ENCODE results near the gene METTL15. TPM values are rescaled to one million over a fixed set of nuclear protein-coding genes. Genes with fewer than 3 reads are reported as not detected.
"Not testable (repeated sequence)": the region's sequence is repeated elsewhere in the genome, so short reads cannot be mapped to it uniquely, and the experiment has no call there.

Gene METTL15
- total RNA-seq, 3 donors from 2014 or later, result 9.8 to 30.3 (median 16.4) TPM

GRCh38 chr11:28250192-28250591 lies 142.0 kb downstream of the METTL15 start:
- no peak for DNase-seq (ENCODE audit: low spot score in 2 of 2)
- no peaks in the 10 kb centered on the region for H3K27me3 ChIP-seq
- H3K9me3 ChIP-seq, result no peaks in the 10 kb centered on the region
- H3K27ac ChIP-seq, result no peak overlapping the region
- no peaks in the 10 kb centered on the region for H3K4me1 ChIP-seq
- no peak overlapping the region for H3K4me3 ChIP-seq
- no peak for TF ChIP-seq CTCF (IDR thresholded peaks at IDR 0.05)
- no peak for TF ChIP-seq POLR2A (IDR thresholded peaks at IDR 0.05)
- TF ChIP-seq POLR2AphosphoS5 (IDR thresholded peaks at IDR 0.05), result no peak
- no peaks in the 10 kb centered on the region for H3K36me3 ChIP-seq
- intact Hi-C loops (cut with DNase I; ENCODE audit: low total_unique reads), result no loop called here

- DNase-seq (ENCODE audit: low spot score in 2 of 2), result no peak
- H3K4me3 ChIP-seq, result no peak overlapping the region
- H3K36me3 ChIP-seq, result no peaks in the 10 kb centered on the region
- intact Hi-C loops (cut with DNase I; ENCODE audit: low total_unique reads), result no loop called here
- TF ChIP-seq POLR2A (IDR thresholded peaks at IDR 0.05), result no peak
- H3K27me3 ChIP-seq, result no peaks in the 10 kb centered on the region
- no peaks in the 10 kb centered on the region for H3K9me3 ChIP-seq
- no peaks in the 10 kb centered on the region for H3K4me1 ChIP-seq
- H3K27ac ChIP-seq, result no peak overlapping the region
Observed at GRCh38 chr11:28251257-28251656, 143.1 kb downstream of the METTL15 start.

GRCh38 chr11:28257761-28258160 lies 149.6 kb downstream of the METTL15 start:
- intact Hi-C loops (cut with DNase I; ENCODE audit: low total_unique reads), result no loop called here
- TF ChIP-seq CTCF (IDR thresholded peaks at IDR 0.05) (no peak), POLR2AphosphoS5 (IDR thresholded peaks at IDR 0.05) (no peak), POLR2A (IDR thresholded peaks at IDR 0.05) (no peak)
- DNase-seq (ENCODE audit: low spot score in 2 of 2), result no peak
- H3K9me3 ChIP-seq, result peaks cover 0 to 6% of the 10 kb centered on the region in 2 donors
- no peaks in the 10 kb centered on the region for H3K27me3 ChIP-seq
- no peaks in the 10 kb centered on the region for H3K36me3 ChIP-seq
- H3K27ac ChIP-seq, result no peak overlapping the region
- H3K4me3 ChIP-seq, result no peak overlapping the region
- no peaks in the 10 kb centered on the region for H3K4me1 ChIP-seq

GRCh38 chr11:28259177-28259843 lies 151.1 kb downstream of the METTL15 start:
- no peaks in the 10 kb centered on the region for H3K27me3 ChIP-seq
- H3K36me3 ChIP-seq, result no peaks in the 10 kb centered on the region
- DNase-seq (ENCODE audit: low spot score in 2 of 2), result no peak
- no peak overlapping the region for H3K4me3 ChIP-seq
- peaks cover 0 to 6% of the 10 kb centered on the region in 2 donors for H3K9me3 ChIP-seq
- H3K4me1 ChIP-seq, result no peaks in the 10 kb centered on the region
- H3K27ac ChIP-seq, result no peak overlapping the region
- intact Hi-C loops (cut with DNase I; ENCODE audit: low total_unique reads), result no loop called here
- TF ChIP-seq POLR2AphosphoS5 (IDR thresholded peaks at IDR 0.05) (no peak), POLR2A (IDR thresholded peaks at IDR 0.05) (no peak)

GRCh38 chr11:28268925-28269324 lies 160.7 kb downstream of the METTL15 start:
- TF ChIP-seq POLR2A (IDR thresholded peaks at IDR 0.05) (no peak), POLR2AphosphoS5 (IDR thresholded peaks at IDR 0.05) (no peak), CTCF (IDR thresholded peaks at IDR 0.05) (no peak)
- Histone ChIP-seq H3K4me3 (no peak overlapping the region), H3K4me1 (no peaks in the 10 kb centered on the region), H3K9me3 (no peaks in the 10 kb centered on the region), H3K27me3 (no peaks in the 10 kb centered on the region), H3K36me3 (no peaks in the 10 kb centered on the region), H3K27ac (no peak overlapping the region)
- intact Hi-C loops (cut with DNase I; ENCODE audit: low total_unique reads), result no loop called here
- no peak for DNase-seq (ENCODE audit: low spot score in 2 of 2)

GRCh38 chr11:28269586-28269985 lies 161.4 kb downstream of the METTL15 start:
- DNase-seq (ENCODE audit: low spot score in 2 of 2), result no peak
- intact Hi-C loops (cut with DNase I; ENCODE audit: low total_unique reads), result no loop called here

GRCh38 chr11:28272247-28272646 lies 164.1 kb downstream of the METTL15 start:
- intact Hi-C loops (cut with DNase I; ENCODE audit: low total_unique reads), result not testable (repeated sequence)

More at GRCh38 chr11:28269586-28269985, 161.4 kb downstream of the METTL15 start:
- Histone ChIP-seq H3K4me3 (no peak overlapping the region), H3K9me3 (no peaks in the 10 kb centered on the region), H3K27me3 (no peaks in the 10 kb centered on the region), H3K4me1 (no peaks in the 10 kb centered on the region), H3K36me3 (no peaks in the 10 kb centered on the region), H3K27ac (no peak overlapping the region)
- no peak for TF ChIP-seq POLR2AphosphoS5 (IDR thresholded peaks at IDR 0.05)
- TF ChIP-seq POLR2A (IDR thresholded peaks at IDR 0.05), result no peak
- no peak for TF ChIP-seq CTCF (IDR thresholded peaks at IDR 0.05)

More at GRCh38 chr11:28272247-28272646, 164.1 kb downstream of the METTL15 start:
- not testable (repeated sequence) for H3K9me3 ChIP-seq; H3K4me1 ChIP-seq; H3K27ac ChIP-seq; H3K27me3 ChIP-seq; DNase-seq (ENCODE audit: low spot score in 2 of 2); H3K4me3 ChIP-seq; H3K36me3 ChIP-seq

All from breast epithelium (tissue), 4 donors.